IMR-90 (cell line): ENCODE data around the gene INO80E. TPM values are rescaled to one million over a fixed set of nuclear protein-coding genes. Genes with fewer than 3 reads are reported as not detected.

ENCODE experiments used
- ATAC-seq: fragments of 200-7000 bp; cut with Tn5 transposase; 2 replicates; pipeline ENCODE4 v1.9.1; 2020; ENCODE audit warnings: low read depth, mild to moderate bottlenecking, moderate library complexity
- BruUV-seq: library from RNA; stranded (reverse); fragments of 400-500 nt; replicated peaks from 2 replicates; lab custom pipeline; 2021; lab: Mats Ljungman, UMichigan
- CTCF ChIA-PET: fragments of 300-600 bp; formaldehyde crosslinking; extraction: SDS; loops from one replicate; lab custom pipeline; 2021; ENCODE audit warnings: antibody characterized with exemption; lab: Yijun Ruan, JAX
- POLR2A ChIA-PET: fragments of 300-600 bp; sonication (Branson Sonifier 250); formaldehyde crosslinking; loops from one replicate; lab custom pipeline; 2022; ENCODE audit warnings: antibody characterized with exemption; ENCODE audit not compliant: unreplicated experiment; lab: Charles Lee
- DNase-seq: peaks from one replicate; pipeline ENCODE4 v3.0.0; 2013
- H2AFZ ChIP-seq: replicated peaks from 2 replicates; pipeline ENCODE3; 2013; ENCODE audit warnings: low read length, mild to moderate bottlenecking; ENCODE audit not compliant: poor library complexity
- H2AK5ac ChIP-seq: 2 replicates; pipeline ENCODE4 v1.6.1; 2013; ENCODE audit warnings: low read depth, low read length, inconsistent platforms
- H2AK9ac ChIP-seq: replicated peaks from 2 replicates; pipeline ENCODE3; 2013; ENCODE audit warnings: mild to moderate bottlenecking, low read depth, low read length, moderate library complexity; ENCODE audit not compliant: poor library complexity
- H2BK120ac ChIP-seq: 2 replicates; pipeline ENCODE4 v1.6.1; 2013; ENCODE audit warnings: low read depth, low read length, inconsistent platforms
- H2BK15ac ChIP-seq: 3 replicates; pipeline ENCODE4 v1.6.1; 2013; ENCODE audit warnings: low read depth, low read length, inconsistent platforms
- H2BK20ac ChIP-seq: 2 replicates; pipeline ENCODE4 v1.6.1; 2013; ENCODE audit warnings: low read depth, mild to moderate bottlenecking, inconsistent platforms, low read length, moderate library complexity
- H2BK5ac ChIP-seq: 2 replicates; pipeline ENCODE4 v1.6.1; 2013; ENCODE audit warnings: mild to moderate bottlenecking, low read depth, low read length, inconsistent platforms; ENCODE audit not compliant: poor library complexity, severe bottlenecking
- H3K14ac ChIP-seq: replicated peaks from 2 replicates; pipeline ENCODE4 v1.6.1; 2013; ENCODE audit warnings: low read depth, low read length, inconsistent platforms
- H3K18ac ChIP-seq: 2 replicates; pipeline ENCODE4 v1.6.1; 2013; ENCODE audit warnings: low read depth, low read length, control low read depth
- H3K23ac ChIP-seq: 2 replicates; pipeline ENCODE4 v1.6.1; 2013; ENCODE audit warnings: low read depth, low read length, inconsistent platforms
- H3K27ac ChIP-seq: 2 replicates; pipeline ENCODE4 v1.5.1; 2013; ENCODE audit warnings: mild to moderate bottlenecking, control low read depth, low read length; ENCODE audit not compliant: insufficient read depth
- H3K27me3 ChIP-seq: 2 replicates; pipeline ENCODE4 v1.6.1; 2013; ENCODE audit warnings: low read length; ENCODE audit not compliant: control insufficient read depth, insufficient read depth
- H3K36me3 ChIP-seq: 2 replicates; pipeline ENCODE4 v1.6.1; 2013; ENCODE audit warnings: low read length, mixed read lengths; ENCODE audit not compliant: control insufficient read depth, insufficient read depth
- H3K4ac ChIP-seq: 2 replicates; pipeline ENCODE4 v1.6.1; 2013; ENCODE audit warnings: low read depth, low read length, inconsistent platforms
- H3K4me1 ChIP-seq: 2 replicates; pipeline ENCODE4 v1.6.1; 2013; ENCODE audit warnings: low read length, mixed read lengths; ENCODE audit not compliant: control insufficient read depth, insufficient read depth
- H3K4me2 ChIP-seq: 2 replicates; pipeline ENCODE4 v1.6.1; 2013; ENCODE audit warnings: low read depth, mild to moderate bottlenecking, control low read depth, low read length, moderate library complexity
- H3K4me3 ChIP-seq: 2 replicates; pipeline ENCODE4 v1.5.1; 2013; ENCODE audit warnings: low read depth, mild to moderate bottlenecking, control low read depth, low read length, moderate library complexity; ENCODE audit not compliant: insufficient read depth
- H3K56ac ChIP-seq: 2 replicates; pipeline ENCODE4 v1.6.1; 2013; ENCODE audit warnings: low read length, inconsistent platforms; ENCODE audit not compliant: insufficient read depth; ENCODE audit errors: extremely low read depth
- H3K79me1 ChIP-seq, 2 experiments: 2 replicates each; pipeline ENCODE4 v1.6.1; 2013; ENCODE audit warnings: low read length in 2 of 2, inconsistent platforms in 1 of 2, low read depth in 1 of 2
- H3K9ac ChIP-seq: 2 replicates; pipeline ENCODE4 v1.6.1; 2013; ENCODE audit warnings: low read depth, low read length, control low read depth
- H3K9me1 ChIP-seq: 2 replicates; pipeline ENCODE4 v1.6.1; 2013; ENCODE audit warnings: low read length, inconsistent platforms; ENCODE audit not compliant: insufficient read depth
- H3K9me3 ChIP-seq: 2 replicates; pipeline ENCODE4 v1.6.1; 2013; ENCODE audit warnings: low read length; ENCODE audit not compliant: control insufficient read depth, insufficient read depth
- H4K20me1 ChIP-seq: 2 replicates; pipeline ENCODE4 v1.6.1; 2013; ENCODE audit warnings: low read length, inconsistent platforms; ENCODE audit not compliant: insufficient read depth
- H4K5ac ChIP-seq: 2 replicates; pipeline ENCODE4 v1.6.1; 2013; ENCODE audit warnings: mild to moderate bottlenecking, low read depth, low read length, control low read depth
- H4K8ac ChIP-seq, 2 experiments: 2 replicates each; pipeline ENCODE4 v1.6.1; 2013; ENCODE audit warnings: low read depth in 2 of 2, low read length in 2 of 2, control low read depth in 1 of 2, inconsistent platforms in 1 of 2
- H4K91ac ChIP-seq: 2 replicates; pipeline ENCODE4 v1.6.1; 2013; ENCODE audit warnings: low read depth, low read length, inconsistent platforms; ENCODE audit not compliant: insufficient read depth
- BHLHE40 ChIP-seq: fragments of 150-350 bp; IDR thresholded peaks from 2 replicates; pipeline ENCODE4 v1.6.1; 2016; ENCODE audit warnings: mild to moderate bottlenecking, low read depth, low read length
- CEBPB ChIP-seq: IDR thresholded peaks from 2 replicates; pipeline ENCODE4 v1.6.1; 2012; ENCODE audit warnings: low read depth, low read length, improper control_type of control experiment
- CHD1 ChIP-seq: IDR thresholded peaks from 2 replicates; pipeline ENCODE4 v1.6.1; 2012; ENCODE audit warnings: low read depth, low read length, improper control_type of control experiment
- CTCF ChIP-seq: conservative IDR thresholded peaks from 2 replicates; pipeline ENCODE4 v1.5.1; 2012; ENCODE audit warnings: mild to moderate bottlenecking, low read depth, low read length, improper control_type of control experiment
- ELK1 ChIP-seq: fragments of 150-350 bp; IDR thresholded peaks from 2 replicates; pipeline ENCODE4 v1.6.1; 2016; ENCODE audit warnings: low read depth, mild to moderate bottlenecking, low read length, moderate library complexity, borderline replicate concordance
- FOS ChIP-seq: fragments of 150-350 bp; IDR thresholded peaks from 2 replicates; pipeline ENCODE4 v1.6.1; 2016; ENCODE audit warnings: low read depth, low read length
- MAFK ChIP-seq: IDR thresholded peaks from 2 replicates; pipeline ENCODE4 v1.6.1; 2012; ENCODE audit warnings: low read depth, low read length, improper control_type of control experiment
- MAZ ChIP-seq: IDR thresholded peaks from 2 replicates; pipeline ENCODE4 v1.6.1; 2012; ENCODE audit warnings: low read depth, mild to moderate bottlenecking, low read length, improper control_type of control experiment, moderate library complexity, borderline replicate concordance
- MXI1 ChIP-seq: IDR thresholded peaks from 2 replicates; pipeline ENCODE4 v1.6.1; 2012; ENCODE audit warnings: low read depth, mild to moderate bottlenecking, low read length, moderate library complexity, borderline replicate concordance
- NFE2L2 ChIP-seq: fragments of 150-350 bp; IDR thresholded peaks from 2 replicates; pipeline ENCODE4 v1.6.1; 2016; ENCODE audit warnings: low read depth, mild to moderate bottlenecking, low read length
- POLR2A ChIP-seq: IDR thresholded peaks from 2 replicates; pipeline ENCODE4 v1.6.1; 2012; ENCODE audit warnings: mild to moderate bottlenecking, low read depth, low read length
- RAD21 ChIP-seq: IDR thresholded peaks from 2 replicates; pipeline ENCODE4 v1.6.1; 2012; ENCODE audit warnings: low read length, improper control_type of control experiment
- RCOR1 ChIP-seq: IDR thresholded peaks from 2 replicates; pipeline ENCODE4 v1.6.1; 2012; ENCODE audit warnings: mild to moderate bottlenecking, low read length, improper control_type of control experiment; ENCODE audit not compliant: insufficient replicate concordance
- RFX5 ChIP-seq: IDR thresholded peaks from 2 replicates; pipeline ENCODE4 v1.8.0; 2012; ENCODE audit warnings: low read depth, mild to moderate bottlenecking, low read length, moderate library complexity
- SMC3 ChIP-seq: fragments of 150-350 bp; IDR thresholded peaks from 2 replicates; pipeline ENCODE4 v1.6.1; 2016; ENCODE audit warnings: low read depth, mild to moderate bottlenecking, antibody characterized with exemption, low read length, moderate library complexity
- USF2 ChIP-seq: fragments of 150-350 bp; IDR thresholded peaks from 2 replicates; pipeline ENCODE4 v1.6.1; 2017; ENCODE audit warnings: mild to moderate bottlenecking, antibody characterized with exemption, low read length, low read depth
- WGBS, 2 experiments: methylation state at CpG; one replicate each; pipeline versions ENCODE4 v1.1.5 to v1.1.7; 2013; ENCODE audit warnings: missing lambda C conversion rate in 2 of 2; ENCODE audit not compliant: insufficient read length in 1 of 2; ENCODE audit errors: extremely low coverage in 2 of 2; 5-methylcytosine and 5-hydroxymethylcytosine counted together
- dilution Hi-C: fragments of 300-500 bp; cut with HindIII; formaldehyde crosslinking; loops from one replicate; pipeline ENCODE4 v1.14.3; 2018; ENCODE audit warnings: low sequenced_read_pairs; ENCODE audit not compliant: unreplicated experiment
- in situ Hi-C: fragments of 300-500 bp; cut with MboI; formaldehyde crosslinking; loops from 3 replicates; pipeline ENCODE4 v1.14.3; 2019; ENCODE audit warnings: low sequenced_read_pairs, inconsistent platforms, mixed read lengths
- intact Hi-C: fragments of 100-400 bp; cut with micrococcal nuclease; formaldehyde crosslinking; loops from 2 replicates; pipeline ENCODE4 v1.10.0; 2022
- polyA plus RNA-seq, 3 experiments: library from polyadenylated mRNA; depleted of rRNA; stranded (reverse); fragments of >200 nt; gene quantifications; 2 replicates each; pipeline ENCODE4 v1.2.3, GENCODE V29; 2012; ENCODE audit warnings: low replicate concordance in 1 of 3
- total RNA-seq: library from RNA; depleted of rRNA; stranded (reverse); fragments of >200 nt; gene quantifications from 2 replicates; pipeline ENCODE4 v1.2.3, GENCODE V29; 2012

INO80E gene
- total and polyA plus RNA-seq, 2 of the 4 experiments (the other 2 are of a cell fraction) = 40.9 to 42.1 TPM

- Histone ChIP-seq H3K23ac (no peak overlapping the region), H4K91ac (no peak overlapping the region), H3K9me1 (0 out of 2 replicates have a peak, but pooled peaks cover under 1% of the 10 kb centered on the region), H4K20me1 (no peaks in the 10 kb centered on the region; the same call in 1 of the 2 replicates), H3K56ac (no peak overlapping the region), H2AK5ac (no peak overlapping the region), H2BK20ac (no peak overlapping the region), H3K27ac (no peak overlapping the region), H3K14ac (no peak overlapping the region), H3K18ac (no peak overlapping the region), H3K79me1 (no peaks in the 10 kb centered on the region), H4K5ac (no peak overlapping the region), H2BK5ac (no peak overlapping the region), H2BK120ac (no peak overlapping the region), H2AK9ac (no peak overlapping the region), H3K4me3 (no peak overlapping the region), H3K4ac (no peak overlapping the region), H4K8ac (no peak overlapping the region), H3K9me3 (no peaks in the 10 kb centered on the region), H3K9ac (no peak overlapping the region), H2AFZ (no peak overlapping the region), H3K27me3 (no peaks in the 10 kb centered on the region), H3K4me1 (peaks cover 4% of the 10 kb centered on the region), H3K36me3 (no peaks in the 10 kb centered on the region), H2BK15ac (no peak overlapping the region), H3K4me2 (no peak overlapping the region)
- CTCF ChIA-PET = no interaction called here
- POLR2A ChIA-PET = no interaction called here
- TF ChIP-seq RAD21 = no peak
- no peak for TF ChIP-seq MAFK
- TF ChIP-seq RCOR1 = no peak
- no peak for TF ChIP-seq MAZ
- no peak for TF ChIP-seq MXI1
- no peak for TF ChIP-seq SMC3
- no peak for TF ChIP-seq CTCF
- TF ChIP-seq BHLHE40 = no peak
- no peak for TF ChIP-seq POLR2A
- no peak for TF ChIP-seq FOS
- no peak for TF ChIP-seq CHD1
- TF ChIP-seq NFE2L2 = no peak
- TF ChIP-seq USF2 = no peak
- no peak for TF ChIP-seq CEBPB
- TF ChIP-seq ELK1 = no peak
- no peak for TF ChIP-seq RFX5
- intact Hi-C loops (no loop called here), in situ Hi-C loops (no loop called here), dilution Hi-C loops (no loop called here)
- BruUV-seq = no TSS peak
- DNase-seq (no peak), ATAC-seq (no peak)
- 80% methylated on average over 1 of the region's 2 CpGs; no CpG with 5 or more reads in 1 of the 2 experiments for WGBS, 2 experiments
Measured at GRCh38 chr16:29947897-29948296, 48.1 kb upstream of the INO80E start.
